ENCODE measurements around the gene SIN3B.

GRCh38 chr19:16902545-16902944, 73.3 kb downstream of the SIN3B start:
- TF ChIP-seq, protein P1, sequence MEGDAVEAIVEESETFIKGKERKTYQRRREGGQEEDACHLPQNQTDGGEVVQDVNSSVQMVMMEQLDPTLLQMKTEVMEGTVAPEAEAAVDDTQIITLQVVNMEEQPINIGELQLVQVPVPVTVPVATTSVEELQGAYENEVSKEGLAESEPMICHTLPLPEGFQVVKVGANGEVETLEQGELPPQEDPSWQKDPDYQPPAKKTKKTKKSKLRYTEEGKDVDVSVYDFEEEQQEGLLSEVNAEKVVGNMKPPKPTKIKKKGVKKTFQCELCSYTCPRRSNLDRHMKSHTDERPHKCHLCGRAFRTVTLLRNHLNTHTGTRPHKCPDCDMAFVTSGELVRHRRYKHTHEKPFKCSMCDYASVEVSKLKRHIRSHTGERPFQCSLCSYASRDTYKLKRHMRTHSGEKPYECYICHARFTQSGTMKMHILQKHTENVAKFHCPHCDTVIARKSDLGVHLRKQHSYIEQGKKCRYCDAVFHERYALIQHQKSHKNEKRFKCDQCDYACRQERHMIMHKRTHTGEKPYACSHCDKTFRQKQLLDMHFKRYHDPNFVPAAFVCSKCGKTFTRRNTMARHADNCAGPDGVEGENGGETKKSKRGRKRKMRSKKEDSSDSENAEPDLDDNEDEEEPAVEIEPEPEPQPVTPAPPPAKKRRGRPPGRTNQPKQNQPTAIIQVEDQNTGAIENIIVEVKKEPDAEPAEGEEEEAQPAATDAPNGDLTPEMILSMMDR (IDR thresholded peaks at IDR 0.05), result no peak
- TF ChIP-seq POLR2A (IDR thresholded peaks at IDR 0.05), result no peak
- TF ChIP-seq EP300 (IDR thresholded peaks at IDR 0.05), result no peak

Data from ovary (tissue), 3 donors.